Testis (tissue), 2 donors: ENCODE results near the gene CACNB2.

Experiments used
- POLR2A ChIP-seq: fragments of 450-650 bp; IDR thresholded peaks from one replicate; pipeline ENCODE4 v1.6.1; 2017; ENCODE audit warnings: antibody characterized with exemption, mild to moderate bottlenecking, moderate library complexity
- TF ChIP-seq, protein P1 (sequence below), 3 experiments: fragments of 450-650 bp in 2 of 3; fragments of 200-600 bp in 1 of 3; sonication (generic) in 1 of 3; IDR thresholded peaks; one replicate each; pipeline ENCODE4 v1.5.1; 2016 to 2019; ENCODE audit warnings: antibody characterized with exemption in 3 of 3, mild to moderate bottlenecking in 2 of 3, moderate library complexity in 1 of 3

DNA sequence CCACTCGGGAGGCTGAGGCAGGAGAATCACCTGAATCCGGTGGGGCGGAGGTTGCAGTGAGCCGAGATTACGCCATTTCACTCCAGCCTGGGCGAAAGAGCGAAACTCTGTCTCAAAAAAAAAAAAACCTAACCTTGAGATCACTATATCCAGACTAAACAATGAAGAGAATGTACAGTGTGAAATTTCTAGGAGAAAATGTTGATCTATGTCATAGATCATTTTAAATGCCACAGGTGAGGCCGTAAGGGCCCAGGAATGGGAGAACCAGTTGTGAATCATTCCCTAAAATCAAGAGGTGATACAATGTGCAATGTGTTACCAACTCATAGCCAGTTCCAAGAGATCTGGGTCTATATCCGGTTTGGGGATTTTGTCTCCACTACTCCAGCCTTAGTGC lies 158.0 kb downstream of the CACNB2 start:
- TF ChIP-seq, protein P1, sequence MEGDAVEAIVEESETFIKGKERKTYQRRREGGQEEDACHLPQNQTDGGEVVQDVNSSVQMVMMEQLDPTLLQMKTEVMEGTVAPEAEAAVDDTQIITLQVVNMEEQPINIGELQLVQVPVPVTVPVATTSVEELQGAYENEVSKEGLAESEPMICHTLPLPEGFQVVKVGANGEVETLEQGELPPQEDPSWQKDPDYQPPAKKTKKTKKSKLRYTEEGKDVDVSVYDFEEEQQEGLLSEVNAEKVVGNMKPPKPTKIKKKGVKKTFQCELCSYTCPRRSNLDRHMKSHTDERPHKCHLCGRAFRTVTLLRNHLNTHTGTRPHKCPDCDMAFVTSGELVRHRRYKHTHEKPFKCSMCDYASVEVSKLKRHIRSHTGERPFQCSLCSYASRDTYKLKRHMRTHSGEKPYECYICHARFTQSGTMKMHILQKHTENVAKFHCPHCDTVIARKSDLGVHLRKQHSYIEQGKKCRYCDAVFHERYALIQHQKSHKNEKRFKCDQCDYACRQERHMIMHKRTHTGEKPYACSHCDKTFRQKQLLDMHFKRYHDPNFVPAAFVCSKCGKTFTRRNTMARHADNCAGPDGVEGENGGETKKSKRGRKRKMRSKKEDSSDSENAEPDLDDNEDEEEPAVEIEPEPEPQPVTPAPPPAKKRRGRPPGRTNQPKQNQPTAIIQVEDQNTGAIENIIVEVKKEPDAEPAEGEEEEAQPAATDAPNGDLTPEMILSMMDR (IDR thresholded peaks at IDR 0.05) = no peak
- TF ChIP-seq POLR2A = no peak
